NB4 (cell line): ENCODE results near the gene IL15RA.

Source experiments
- DNase-seq: peaks from one replicate; pipeline ENCODE4 v3.0.0; 2010; ENCODE audit warnings: low read depth
- H3K4me3 ChIP-seq: one replicate; pipeline ENCODE4 v1.5.1; 2011; ENCODE audit warnings: mild to moderate bottlenecking, low read depth, low read length, moderate library complexity
- MYC ChIP-seq: IDR thresholded peaks from 2 replicates; pipeline ENCODE4 v1.6.1; 2011; ENCODE audit warnings: low read depth, low read length
- POLR2A ChIP-seq: IDR thresholded peaks from 2 replicates; pipeline ENCODE4 v1.6.1; 2011; ENCODE audit warnings: mild to moderate bottlenecking; ENCODE audit not compliant: insufficient read length; ENCODE audit errors: extremely low read depth
- TF ChIP-seq, protein P1 (sequence below): IDR thresholded peaks from one replicate; pipeline ENCODE4 v1.5.1; 2012; ENCODE audit warnings: low read depth, low read length
- TF ChIP-seq, protein P2 (sequence below): IDR thresholded peaks from 2 replicates; pipeline ENCODE4 v1.6.1; 2011; ENCODE audit warnings: low read depth, low read length

The IL15RA gene

DNA sequence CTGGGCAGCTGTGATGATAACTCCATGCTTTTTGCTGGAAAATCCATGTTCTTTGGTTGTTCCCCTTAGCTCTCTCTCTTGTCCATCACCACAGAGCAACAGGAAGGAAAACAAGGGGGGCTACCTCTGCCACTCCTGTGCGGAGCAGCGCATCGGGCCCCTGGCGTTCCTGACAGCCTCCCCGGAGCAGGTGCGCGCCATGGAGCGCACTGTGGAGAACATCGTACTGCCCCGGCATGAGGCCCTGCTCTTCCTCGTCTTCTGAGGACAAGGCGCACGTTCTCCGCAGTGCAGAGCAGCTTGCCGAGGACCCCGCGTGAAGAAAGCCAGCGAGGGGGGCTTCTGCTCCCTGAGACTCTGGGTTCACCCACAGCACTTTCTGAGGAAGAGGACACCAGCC, 40.3 kb downstream of the IL15RA start:
- TF ChIP-seq, protein P1, sequence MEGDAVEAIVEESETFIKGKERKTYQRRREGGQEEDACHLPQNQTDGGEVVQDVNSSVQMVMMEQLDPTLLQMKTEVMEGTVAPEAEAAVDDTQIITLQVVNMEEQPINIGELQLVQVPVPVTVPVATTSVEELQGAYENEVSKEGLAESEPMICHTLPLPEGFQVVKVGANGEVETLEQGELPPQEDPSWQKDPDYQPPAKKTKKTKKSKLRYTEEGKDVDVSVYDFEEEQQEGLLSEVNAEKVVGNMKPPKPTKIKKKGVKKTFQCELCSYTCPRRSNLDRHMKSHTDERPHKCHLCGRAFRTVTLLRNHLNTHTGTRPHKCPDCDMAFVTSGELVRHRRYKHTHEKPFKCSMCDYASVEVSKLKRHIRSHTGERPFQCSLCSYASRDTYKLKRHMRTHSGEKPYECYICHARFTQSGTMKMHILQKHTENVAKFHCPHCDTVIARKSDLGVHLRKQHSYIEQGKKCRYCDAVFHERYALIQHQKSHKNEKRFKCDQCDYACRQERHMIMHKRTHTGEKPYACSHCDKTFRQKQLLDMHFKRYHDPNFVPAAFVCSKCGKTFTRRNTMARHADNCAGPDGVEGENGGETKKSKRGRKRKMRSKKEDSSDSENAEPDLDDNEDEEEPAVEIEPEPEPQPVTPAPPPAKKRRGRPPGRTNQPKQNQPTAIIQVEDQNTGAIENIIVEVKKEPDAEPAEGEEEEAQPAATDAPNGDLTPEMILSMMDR = no peak
- TF ChIP-seq MYC (no peak), POLR2A (no peak)
- TF ChIP-seq, protein P2, sequence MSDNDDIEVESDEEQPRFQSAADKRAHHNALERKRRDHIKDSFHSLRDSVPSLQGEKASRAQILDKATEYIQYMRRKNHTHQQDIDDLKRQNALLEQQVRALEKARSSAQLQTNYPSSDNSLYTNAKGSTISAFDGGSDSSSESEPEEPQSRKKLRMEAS = no peak
- DNase-seq = no peak
- no peak overlapping the region for H3K4me3 ChIP-seq

DNA sequence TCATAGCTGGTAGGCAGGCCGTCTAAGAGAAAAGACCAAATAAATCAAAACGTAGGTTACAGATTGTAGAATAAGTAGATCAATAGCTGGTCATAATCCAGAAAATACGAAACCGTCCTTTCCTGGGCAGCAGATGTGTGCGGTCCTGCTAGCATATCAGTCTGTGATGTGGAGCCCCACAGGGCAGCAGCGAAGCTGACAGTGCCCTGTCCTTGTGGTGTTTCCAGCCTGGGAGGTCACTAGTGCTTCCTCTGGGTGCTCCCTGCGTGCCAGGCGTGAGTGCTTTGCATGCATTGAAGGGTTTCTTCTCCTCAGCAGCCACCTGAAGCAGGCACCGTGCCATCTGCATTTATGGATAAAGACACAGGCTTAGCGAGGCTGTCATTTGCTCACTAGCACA, 41.7 kb downstream of the IL15RA start:
- no peak for DNase-seq
- H3K4me3 ChIP-seq = no peak overlapping the region
- TF ChIP-seq, protein P1 = no peak
- TF ChIP-seq POLR2A (no peak), MYC (no peak)
- TF ChIP-seq, protein P2 = no peak

DNA sequence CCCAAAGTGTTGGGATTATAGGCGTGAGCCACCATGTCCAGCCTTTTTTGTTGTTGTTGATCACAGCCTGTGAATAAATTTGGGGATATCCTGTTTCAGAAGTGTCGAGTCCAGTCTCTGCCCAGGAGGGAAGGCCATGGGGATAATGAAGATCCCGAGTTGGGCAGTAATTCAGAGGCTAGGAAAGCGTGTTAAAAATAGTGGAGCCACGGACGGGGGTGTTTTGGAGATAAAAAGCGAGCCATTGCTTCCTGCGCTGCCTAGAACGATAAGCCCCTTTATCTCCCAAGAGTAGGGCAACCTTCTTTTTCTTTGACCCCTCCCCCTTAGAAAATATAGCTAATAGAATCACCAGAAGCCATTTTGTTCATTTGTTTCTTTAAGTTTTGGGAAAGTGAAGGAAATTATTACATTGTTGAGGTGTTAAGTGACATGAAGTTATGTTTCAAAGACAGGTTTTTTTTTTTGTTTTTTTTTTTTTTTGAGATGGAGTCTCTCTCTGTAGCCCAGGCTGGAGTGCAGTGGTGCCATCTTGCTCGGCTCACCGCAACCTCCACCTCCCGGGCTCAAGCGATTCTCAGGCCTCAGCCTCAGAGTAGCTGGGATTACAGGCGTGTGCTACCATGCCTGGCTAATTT, 43.3 kb downstream of the IL15RA start:
- no peak overlapping the region for H3K4me3 ChIP-seq
- DNase-seq = no peak
- TF ChIP-seq POLR2A (no peak), MYC (no peak)
- TF ChIP-seq, protein P2 = no peak
- TF ChIP-seq, protein P1 = no peak

DNA sequence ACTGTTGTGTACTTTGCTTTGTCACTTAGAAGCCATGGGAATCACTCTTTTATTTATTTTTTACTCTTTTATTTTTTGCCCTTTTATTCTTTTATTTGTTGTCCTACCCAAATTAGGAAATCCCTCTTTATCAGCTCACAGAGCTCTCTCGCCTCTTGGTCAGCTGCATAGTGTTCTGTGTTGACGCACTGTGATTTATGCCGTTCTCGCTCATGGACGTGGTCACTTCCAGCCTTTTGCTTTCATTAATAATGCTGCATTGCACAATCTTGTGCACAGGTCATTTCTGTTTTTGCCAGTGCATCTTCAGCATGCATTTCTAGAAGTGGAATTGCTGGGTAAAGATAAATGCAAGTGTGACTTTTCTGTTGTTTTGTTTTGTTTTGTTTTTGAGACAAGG, 45.0 kb downstream of the IL15RA start:
- H3K4me3 ChIP-seq = no peak overlapping the region
- TF ChIP-seq MYC (no peak), POLR2A (no peak)
- TF ChIP-seq, protein P2 = no peak
- TF ChIP-seq, protein P1 = no peak
- DNase-seq = no peak

DNA sequence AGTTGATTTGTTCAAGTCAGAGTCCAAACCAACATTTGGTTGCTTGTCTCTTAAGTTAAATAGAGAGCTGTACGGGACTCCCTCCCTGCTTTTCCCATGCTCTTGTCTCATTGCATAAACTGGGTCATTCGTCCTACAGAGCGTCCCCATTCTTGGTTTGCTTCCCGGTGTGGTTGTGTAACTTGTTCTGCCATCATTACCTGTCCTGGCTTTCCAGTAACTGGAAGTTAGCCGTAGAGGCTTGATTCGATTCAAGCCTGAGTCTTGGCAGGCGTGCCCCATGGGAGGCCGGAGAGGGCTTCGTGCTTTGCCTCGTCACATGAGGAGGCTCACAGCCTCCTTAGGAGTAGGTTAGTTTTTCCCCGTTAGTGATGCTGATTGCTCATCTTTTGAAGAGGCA, 47.1 kb downstream of the IL15RA start:
- TF ChIP-seq POLR2A (no peak), MYC (no peak)
- TF ChIP-seq, protein P1 = no peak
- TF ChIP-seq, protein P2 = no peak

DNA sequence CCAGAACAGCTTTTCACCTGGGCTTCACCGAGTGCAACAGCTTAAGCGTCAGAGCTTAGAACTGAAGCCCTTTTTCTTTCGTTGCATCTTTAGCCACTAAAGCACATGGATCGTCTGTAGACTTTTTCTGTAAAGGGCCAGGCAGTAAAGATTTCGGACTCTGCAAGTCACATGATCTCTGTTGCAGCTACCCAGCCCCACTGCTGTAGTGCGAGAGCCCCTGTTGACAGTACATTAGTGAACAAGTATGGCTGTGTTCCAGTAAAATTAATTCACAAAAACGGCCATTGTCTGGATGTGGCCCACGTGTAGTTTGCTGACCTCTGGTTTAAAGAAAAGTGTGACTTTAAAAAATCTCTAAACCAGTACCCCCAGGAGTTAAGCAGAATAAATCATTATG, 47.9 kb downstream of the IL15RA start:
- no peak overlapping the region for H3K4me3 ChIP-seq
- DNase-seq = no peak
- no peak for TF ChIP-seq POLR2A
- no peak for TF ChIP-seq MYC
- TF ChIP-seq, protein P2 = no peak
- TF ChIP-seq, protein P1 = no peak

More for the DNA sequence above, 47.1 kb downstream of the IL15RA start:
- no peak for DNase-seq
- H3K4me3 ChIP-seq = no peak overlapping the region
